ENCODE data around the gene MAPK11.
A peak's percentile ranks its signal among the peaks of the same experiment; 100 is the strongest.

Gene MAPK11

DNA sequence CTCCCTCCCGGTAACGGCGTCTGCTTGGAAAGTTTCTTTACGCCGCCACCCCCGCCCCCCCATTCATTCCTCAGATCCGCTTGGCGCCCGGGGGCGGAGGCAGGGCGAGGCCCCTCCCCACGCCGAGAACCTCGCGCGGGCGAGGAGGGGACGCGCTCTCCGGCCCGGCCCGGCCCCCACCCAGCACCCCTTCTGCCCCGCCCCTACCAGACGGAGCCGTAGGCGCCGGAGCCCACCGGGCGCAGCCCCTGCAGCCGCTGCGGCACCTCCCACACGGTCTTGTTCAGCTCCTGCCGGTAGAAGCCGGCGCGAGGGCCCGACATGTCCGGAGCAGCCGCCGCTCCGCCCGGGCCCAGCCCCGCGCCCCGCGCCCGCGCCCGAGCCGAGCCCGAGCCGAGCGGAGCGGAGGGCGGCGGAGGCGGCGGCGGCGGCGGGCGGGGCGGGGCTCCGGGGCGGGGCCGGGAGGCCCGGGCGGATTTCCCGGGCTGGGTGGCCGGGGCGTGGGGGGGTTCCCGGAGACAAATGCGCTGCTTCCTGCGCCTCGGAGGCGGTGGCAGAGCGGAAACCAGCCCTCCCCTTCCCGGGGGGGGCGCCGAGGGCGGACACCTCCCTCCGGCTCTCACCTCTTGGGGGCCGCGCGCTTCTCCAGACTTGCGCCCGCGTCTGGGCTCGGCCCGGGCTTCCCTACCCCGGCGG, at the start of gene MAPK11:
Gene MAPK11 (minus strand): TSS at position 411 of the 696 bp plus-strand sequence. CDS start 88 bp downstream, at position 323.
- peak; percentile 85 for DNase-seq (ENCODE audit: low spot score)
- in situ Hi-C loops (cut with MboI; ENCODE audit: low sequenced_read_pairs, unreplicated experiment) = loop anchor here (10.0 kb wide), 1 partner anchor 55 kb away; the partner anchor contains the start of gene DENND6B
- TF ChIP-seq, protein P1, sequence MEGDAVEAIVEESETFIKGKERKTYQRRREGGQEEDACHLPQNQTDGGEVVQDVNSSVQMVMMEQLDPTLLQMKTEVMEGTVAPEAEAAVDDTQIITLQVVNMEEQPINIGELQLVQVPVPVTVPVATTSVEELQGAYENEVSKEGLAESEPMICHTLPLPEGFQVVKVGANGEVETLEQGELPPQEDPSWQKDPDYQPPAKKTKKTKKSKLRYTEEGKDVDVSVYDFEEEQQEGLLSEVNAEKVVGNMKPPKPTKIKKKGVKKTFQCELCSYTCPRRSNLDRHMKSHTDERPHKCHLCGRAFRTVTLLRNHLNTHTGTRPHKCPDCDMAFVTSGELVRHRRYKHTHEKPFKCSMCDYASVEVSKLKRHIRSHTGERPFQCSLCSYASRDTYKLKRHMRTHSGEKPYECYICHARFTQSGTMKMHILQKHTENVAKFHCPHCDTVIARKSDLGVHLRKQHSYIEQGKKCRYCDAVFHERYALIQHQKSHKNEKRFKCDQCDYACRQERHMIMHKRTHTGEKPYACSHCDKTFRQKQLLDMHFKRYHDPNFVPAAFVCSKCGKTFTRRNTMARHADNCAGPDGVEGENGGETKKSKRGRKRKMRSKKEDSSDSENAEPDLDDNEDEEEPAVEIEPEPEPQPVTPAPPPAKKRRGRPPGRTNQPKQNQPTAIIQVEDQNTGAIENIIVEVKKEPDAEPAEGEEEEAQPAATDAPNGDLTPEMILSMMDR (IDR thresholded peaks at IDR 0.05; ENCODE audit: borderline replicate concordance, control extremely low read depth, extremely low read depth, insufficient read depth, missing control alignments) = no peak

DNA sequence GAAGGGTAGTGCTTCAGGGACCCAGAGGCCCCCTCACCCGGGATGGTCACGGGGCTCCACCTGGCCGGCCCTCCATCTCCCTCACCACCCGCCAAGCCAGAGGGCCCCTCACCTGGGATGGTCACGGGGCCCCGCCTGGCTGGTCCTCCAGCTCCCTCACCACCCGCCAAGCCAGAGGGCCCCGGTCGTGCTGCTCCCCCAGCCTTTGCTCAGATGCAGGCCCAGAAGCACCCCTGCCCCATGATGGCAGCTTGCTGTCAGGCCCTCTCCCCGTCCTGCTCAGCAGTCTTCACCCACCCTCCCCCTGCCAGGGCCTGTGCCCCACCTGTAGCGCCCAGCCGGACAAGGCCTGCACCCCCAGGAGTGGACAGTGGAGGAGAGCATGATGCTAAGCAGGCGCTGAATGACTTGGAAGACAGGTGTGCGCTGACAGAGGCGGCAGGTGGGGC, 49.3 kb upstream of the MAPK11 start:
- in situ Hi-C loops (cut with MboI; ENCODE audit: low sequenced_read_pairs, unreplicated experiment) = no loop called here
- DNase-seq (ENCODE audit: low spot score) = peak; percentile 22
- TF ChIP-seq, protein P1 (IDR thresholded peaks at IDR 0.05; ENCODE audit: borderline replicate concordance, control extremely low read depth, extremely low read depth, insufficient read depth, missing control alignments) = no peak

DNA sequence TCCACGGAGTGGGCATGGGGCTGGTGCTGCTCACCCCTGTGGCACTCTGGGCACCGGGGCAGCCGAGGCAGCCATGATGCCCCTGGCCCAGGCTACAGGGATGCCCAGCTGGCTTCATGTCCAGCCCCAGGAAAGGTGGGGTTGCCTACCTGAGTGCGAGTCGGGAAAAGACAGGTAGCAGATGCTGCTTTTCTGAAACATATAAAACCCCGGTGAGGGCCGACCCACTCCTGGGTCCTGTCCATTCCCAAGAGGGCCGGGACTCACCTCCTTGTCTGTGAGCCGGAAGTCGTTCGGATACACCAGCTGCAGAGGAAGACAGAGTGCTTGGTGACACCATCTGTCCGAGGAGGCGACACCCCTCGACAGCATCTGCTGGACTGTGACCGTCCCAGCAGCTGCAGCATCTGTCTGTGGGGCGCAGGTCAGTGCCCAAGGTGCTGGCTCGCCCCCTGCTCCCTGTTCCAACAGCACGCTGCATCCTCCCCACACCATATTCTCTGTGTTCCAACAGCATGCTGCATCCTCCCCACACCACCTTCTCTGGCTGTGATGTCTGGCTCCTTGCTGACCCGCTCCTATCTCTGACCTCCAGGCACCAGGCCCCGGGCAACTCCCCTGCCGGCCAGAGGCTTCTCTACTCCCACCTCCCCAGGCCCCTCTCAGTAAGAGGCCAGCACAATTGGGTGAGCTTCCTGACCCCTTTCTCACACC, 48.7 kb upstream of the MAPK11 start:
- in situ Hi-C loops (cut with MboI; ENCODE audit: low sequenced_read_pairs, unreplicated experiment) = no loop called here
- TF ChIP-seq, protein P1 (IDR thresholded peaks at IDR 0.05; ENCODE audit: borderline replicate concordance, control extremely low read depth, extremely low read depth, insufficient read depth, missing control alignments) = no peak
- DNase-seq (ENCODE audit: low spot score) = no peak

DNA sequence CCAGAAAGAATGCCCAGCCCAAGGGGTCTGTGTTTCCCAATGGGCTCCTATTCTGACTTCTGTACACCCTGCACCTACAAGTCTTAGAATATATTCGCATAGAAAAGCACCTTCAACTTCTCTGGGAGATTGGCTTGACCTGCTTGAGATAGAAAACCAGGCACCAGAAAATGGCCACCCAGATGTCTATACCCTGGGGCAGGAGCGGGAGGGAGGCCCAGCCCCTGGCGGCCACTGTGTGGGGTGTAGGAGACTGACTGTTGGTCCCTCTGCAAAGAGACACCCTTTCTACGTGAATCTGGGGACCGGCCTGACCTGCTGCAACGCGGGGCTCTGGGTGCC, 48.1 kb upstream of the MAPK11 start:
- TF ChIP-seq, protein P1 (IDR thresholded peaks at IDR 0.05; ENCODE audit: borderline replicate concordance, control extremely low read depth, extremely low read depth, insufficient read depth, missing control alignments) = no peak
- no peak for DNase-seq (ENCODE audit: low spot score)
- in situ Hi-C loops (cut with MboI; ENCODE audit: low sequenced_read_pairs, unreplicated experiment) = no loop called here

DNA sequence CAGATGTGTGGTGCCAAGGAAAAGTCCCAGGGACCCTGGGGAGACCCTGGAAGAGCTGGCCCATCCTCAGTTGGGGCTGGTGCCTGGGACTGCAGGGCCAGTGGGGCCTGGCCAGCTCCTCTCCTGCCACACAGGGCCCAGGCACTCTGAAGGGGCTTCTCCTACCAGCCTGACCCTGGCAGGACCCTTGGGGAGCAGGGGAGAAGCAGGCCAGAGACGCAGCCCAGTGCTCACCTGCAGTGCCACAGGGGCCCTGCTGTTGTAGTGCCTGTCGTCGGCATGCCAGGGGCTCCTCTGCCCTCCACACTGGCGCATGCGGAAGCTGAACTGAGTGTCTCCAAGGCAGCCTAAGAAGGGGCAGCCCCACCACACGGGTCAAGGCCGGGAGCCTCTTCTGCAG, 47.5 kb upstream of the MAPK11 start:
- DNase-seq (ENCODE audit: low spot score) = no peak
- TF ChIP-seq, protein P1 (IDR thresholded peaks at IDR 0.05; ENCODE audit: borderline replicate concordance, control extremely low read depth, extremely low read depth, insufficient read depth, missing control alignments) = no peak
- in situ Hi-C loops (cut with MboI; ENCODE audit: low sequenced_read_pairs, unreplicated experiment) = no loop called here

DNA sequence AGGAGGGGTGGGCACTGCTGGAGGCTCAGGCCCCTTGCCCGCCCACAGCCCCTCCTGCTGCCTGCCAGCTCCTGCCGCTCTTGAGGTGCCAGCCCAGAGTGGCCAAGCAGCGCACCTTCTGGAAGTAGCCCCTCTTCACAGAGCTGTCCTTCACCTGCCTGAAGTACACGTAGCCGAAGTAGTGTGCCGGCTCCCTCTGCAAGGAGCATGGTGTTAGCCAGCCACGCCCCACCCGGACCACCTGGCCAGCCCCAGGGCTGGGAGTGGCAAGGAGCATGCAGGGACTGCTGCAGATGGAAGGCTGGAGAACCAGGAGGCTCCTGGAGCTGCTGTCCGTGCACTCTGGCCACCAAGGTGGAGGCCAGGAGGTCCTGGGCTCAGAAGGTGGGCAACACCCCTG, 47.0 kb upstream of the MAPK11 start:
- in situ Hi-C loops (cut with MboI; ENCODE audit: low sequenced_read_pairs, unreplicated experiment) = no loop called here
- DNase-seq (ENCODE audit: low spot score) = no peak
- TF ChIP-seq, protein P1 (IDR thresholded peaks at IDR 0.05; ENCODE audit: borderline replicate concordance, control extremely low read depth, extremely low read depth, insufficient read depth, missing control alignments) = no peak
